ENCODE data around the gene SMAD3.

Gene SMAD3

DNA sequence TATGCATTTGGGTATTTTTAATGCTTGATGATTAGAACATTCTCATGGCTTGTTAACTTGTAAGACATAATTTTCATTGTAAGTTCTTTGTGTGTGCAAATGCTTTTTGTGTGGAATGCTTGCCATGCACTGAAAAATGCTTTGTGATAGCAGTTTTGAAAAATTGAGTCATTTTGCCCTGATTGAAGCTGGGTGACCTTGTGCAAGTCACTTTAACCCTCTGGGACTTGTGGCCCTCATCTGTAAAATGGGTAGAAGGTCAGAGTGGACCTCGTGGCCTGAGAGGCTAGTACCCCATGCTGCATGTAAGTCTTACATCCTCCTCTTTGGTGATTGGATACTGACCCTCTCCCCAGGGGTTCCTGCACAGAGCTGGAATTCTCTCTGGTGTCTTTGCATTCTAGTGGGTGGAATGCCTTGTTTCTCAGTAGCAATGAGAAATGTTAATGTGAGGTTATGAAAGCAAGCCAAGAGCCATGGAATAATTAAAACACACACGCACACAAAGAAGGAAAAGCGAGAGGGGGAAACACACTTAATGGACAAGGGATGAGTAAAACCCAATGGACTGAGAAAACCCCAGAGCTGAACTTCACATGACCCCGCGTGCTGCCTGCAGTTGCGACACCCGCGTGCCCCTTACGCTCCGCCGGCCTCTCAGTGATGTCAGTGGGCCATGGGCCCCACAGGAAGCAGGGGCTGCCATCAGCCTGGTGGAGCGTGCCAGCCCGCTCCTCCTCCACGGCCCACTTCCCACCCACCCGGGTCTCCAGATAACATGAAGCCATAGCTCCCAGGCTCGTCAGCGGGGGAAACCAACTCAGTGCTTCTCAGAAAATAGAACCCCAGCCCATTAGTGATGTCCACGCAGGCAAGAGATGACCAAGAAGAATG is 44.0 kb downstream of the SMAD3 start:
- H3K27ac Mint-ChIP-seq, result peak overlapping the region; percentile 60
- H3K4me1 Mint-ChIP-seq (ENCODE audit: low read depth), result peaks cover 54% of the 10 kb centered on the region
- peaks cover 44% of the 10 kb centered on the region for H3K36me3 Mint-ChIP-seq (ENCODE audit: low read depth)
- H3K27me3 Mint-ChIP-seq, result no peaks in the 10 kb centered on the region
- no peak for DNase-seq
- peaks cover 6% of the 10 kb centered on the region for H3K9me3 Mint-ChIP-seq
- no peak overlapping the region for H3K4me3 Mint-ChIP-seq

DNA sequence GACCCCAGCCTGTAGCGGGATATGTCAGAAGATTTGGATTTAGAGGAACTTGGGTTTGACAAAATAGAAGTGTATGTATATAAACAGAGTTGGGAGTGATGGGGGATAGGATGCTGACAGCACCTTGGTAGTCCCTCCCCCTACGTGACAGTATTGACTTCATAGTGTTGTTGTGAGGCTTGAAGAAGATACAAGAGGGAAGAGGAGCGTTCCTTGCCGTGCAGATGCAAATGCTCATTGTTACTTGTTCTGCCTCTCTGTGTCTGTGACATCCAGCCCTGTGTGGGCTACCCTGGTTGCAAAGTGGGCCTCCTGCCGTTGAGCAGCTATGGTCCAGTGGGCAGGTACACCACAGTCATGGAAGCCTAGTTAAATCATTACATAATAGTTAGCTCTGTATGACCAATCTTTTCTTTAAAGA is 45.0 kb downstream of the SMAD3 start:
- peaks cover 64% of the 10 kb centered on the region for H3K4me1 Mint-ChIP-seq (ENCODE audit: low read depth)
- no peak for DNase-seq
- peaks cover 42% of the 10 kb centered on the region for H3K36me3 Mint-ChIP-seq (ENCODE audit: low read depth)
- peaks cover 6% of the 10 kb centered on the region for H3K9me3 Mint-ChIP-seq
- no peaks in the 10 kb centered on the region for H3K27me3 Mint-ChIP-seq
- peak overlapping the region; percentile 60 for H3K27ac Mint-ChIP-seq
- no peak overlapping the region for H3K4me3 Mint-ChIP-seq

DNA sequence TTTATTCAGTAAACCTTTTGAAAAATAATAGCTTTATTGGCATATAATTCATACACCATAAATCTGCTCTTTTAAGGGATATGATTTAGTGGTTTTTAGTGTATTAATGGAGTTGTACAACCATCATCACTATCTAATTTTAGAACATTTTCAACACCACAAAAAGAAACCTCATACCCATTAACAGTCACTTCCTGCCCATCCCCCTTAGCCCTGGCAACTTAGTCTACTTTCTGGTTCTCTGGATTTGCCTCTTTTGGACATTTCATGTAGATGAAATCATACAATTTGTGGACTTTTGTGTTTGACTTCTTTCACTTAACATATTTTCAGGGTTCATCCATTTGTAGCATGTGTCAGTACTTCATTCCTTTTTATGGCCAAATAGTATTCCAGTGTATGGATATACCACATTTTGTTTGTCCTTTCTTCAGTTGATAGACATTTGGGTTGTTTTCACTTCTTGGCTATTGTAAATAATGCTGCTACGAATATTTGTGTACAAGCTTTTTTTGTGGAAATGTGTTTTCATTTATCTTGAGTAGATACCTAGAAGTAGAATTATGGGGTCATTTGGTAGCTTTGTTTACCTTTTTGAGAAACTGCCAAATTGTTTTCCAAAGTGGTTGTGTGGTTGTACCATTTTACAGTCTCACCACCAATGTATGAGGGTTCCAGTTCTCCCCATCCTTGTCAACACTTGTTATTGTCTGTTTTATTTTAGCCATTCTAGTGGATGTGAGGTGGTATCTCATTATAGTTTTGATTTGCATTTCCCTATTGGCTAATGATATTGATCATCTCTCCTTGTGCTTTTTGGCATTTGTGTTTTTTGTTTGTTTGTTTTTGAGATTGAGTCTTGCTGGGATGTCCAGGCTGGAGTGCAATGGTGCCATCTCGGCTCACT is 45.8 kb downstream of the SMAD3 start:
- no peak for DNase-seq
- H3K36me3 Mint-ChIP-seq (ENCODE audit: low read depth), result peaks cover 36% of the 10 kb centered on the region
- peaks cover 6% of the 10 kb centered on the region for H3K9me3 Mint-ChIP-seq
- peaks cover 73% of the 10 kb centered on the region for H3K4me1 Mint-ChIP-seq (ENCODE audit: low read depth)
- H3K27me3 Mint-ChIP-seq, result no peaks in the 10 kb centered on the region
- no peak overlapping the region for H3K4me3 Mint-ChIP-seq
- peak overlapping the region; percentile 80 for H3K27ac Mint-ChIP-seq

DNA sequence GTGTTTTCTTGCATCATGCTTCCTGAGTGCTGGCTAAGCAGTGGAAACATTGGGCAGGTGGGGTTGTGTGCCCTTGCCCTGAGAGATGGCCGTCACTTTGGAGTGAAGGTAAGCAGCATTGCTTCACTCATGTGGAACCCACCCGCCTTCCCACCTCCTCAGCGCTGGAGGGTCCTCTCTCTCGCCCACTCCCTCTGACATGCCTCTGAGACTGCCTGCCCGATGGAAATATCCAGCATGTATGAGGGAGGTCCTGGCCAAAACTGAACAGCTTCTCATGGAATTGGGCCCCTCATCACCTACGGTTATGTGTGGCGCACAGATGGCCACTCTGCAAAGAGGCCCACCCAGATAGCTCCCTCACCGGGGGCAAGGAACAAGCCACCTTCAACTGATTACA is 48.6 kb downstream of the SMAD3 start:
- no peak for DNase-seq
- peaks cover 6% of the 10 kb centered on the region for H3K9me3 Mint-ChIP-seq
- peaks cover 89% of the 10 kb centered on the region for H3K4me1 Mint-ChIP-seq (ENCODE audit: low read depth)
- no peaks in the 10 kb centered on the region for H3K27me3 Mint-ChIP-seq
- no peak overlapping the region for H3K4me3 Mint-ChIP-seq
- peak overlapping the region; percentile 94 for H3K27ac Mint-ChIP-seq
- peaks cover 34% of the 10 kb centered on the region for H3K36me3 Mint-ChIP-seq (ENCODE audit: low read depth)

DNA sequence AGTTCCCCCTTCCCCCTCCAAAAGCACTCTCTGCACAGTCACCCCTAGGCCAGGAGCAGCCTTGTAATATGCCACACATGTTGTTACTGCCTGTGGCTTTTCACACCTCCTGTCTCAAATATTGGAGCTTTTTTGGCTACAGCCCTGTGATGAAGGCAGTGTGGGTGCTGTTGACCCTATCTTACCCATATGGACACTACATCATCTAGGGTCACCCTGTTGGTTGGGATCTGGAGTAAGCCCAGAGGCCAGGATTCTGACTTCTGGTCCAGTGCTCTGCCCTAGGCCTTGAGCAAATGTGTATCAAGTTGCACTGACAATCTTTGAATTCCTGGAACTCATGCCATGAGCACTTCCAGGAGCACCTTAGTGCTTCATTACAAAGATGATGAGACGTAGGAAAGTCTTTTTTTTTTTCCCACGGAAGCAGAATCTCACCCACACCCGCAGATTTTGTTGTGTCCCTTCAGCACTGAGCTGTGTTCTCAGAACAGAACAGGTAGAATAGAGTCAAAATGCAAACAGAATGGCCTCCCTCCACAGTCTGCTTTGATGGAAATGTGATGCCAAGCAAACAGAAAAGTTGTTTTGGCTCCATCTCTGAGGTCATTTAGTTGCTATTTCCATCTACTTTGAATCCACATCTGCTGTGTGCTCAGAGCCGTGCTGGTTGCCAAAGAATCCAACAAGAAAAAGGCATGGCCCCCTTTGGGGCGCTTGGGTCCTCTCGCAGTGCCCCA is 49.6 kb downstream of the SMAD3 start:
- peaks cover 6% of the 10 kb centered on the region for H3K9me3 Mint-ChIP-seq
- H3K4me3 Mint-ChIP-seq, result no peak overlapping the region
- H3K27me3 Mint-ChIP-seq, result no peaks in the 10 kb centered on the region
- peak overlapping the region; percentile 94 for H3K27ac Mint-ChIP-seq
- DNase-seq, result no peak
- H3K36me3 Mint-ChIP-seq (ENCODE audit: low read depth), result peaks cover 29% of the 10 kb centered on the region
- H3K4me1 Mint-ChIP-seq (ENCODE audit: low read depth), result peaks cover 89% of the 10 kb centered on the region

DNA sequence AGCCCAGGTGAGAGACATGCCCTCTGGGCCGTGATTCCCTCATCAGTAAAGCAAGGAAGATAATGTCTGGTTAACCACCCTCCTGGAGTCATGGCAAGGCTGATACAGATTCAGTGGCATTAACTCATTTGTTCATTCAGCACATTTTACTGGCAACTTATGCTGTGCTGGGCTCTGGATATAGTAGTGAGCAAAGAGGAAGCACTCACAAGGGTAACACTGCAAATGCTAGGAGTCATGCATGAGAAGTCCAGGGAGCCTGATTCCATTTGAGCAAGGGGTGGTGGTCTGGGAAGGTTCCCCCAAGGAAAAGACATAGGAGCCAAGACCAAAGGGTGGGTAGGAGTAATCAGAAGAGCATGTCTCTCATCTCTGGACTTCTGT is 50.2 kb downstream of the SMAD3 start:
- H3K27me3 Mint-ChIP-seq, result no peaks in the 10 kb centered on the region
- peaks cover 89% of the 10 kb centered on the region for H3K4me1 Mint-ChIP-seq (ENCODE audit: low read depth)
- no peak for DNase-seq
- H3K4me3 Mint-ChIP-seq, result no peak overlapping the region
- peaks cover 6% of the 10 kb centered on the region for H3K9me3 Mint-ChIP-seq
- peak overlapping the region; percentile 94 for H3K27ac Mint-ChIP-seq
- peaks cover 25% of the 10 kb centered on the region for H3K36me3 Mint-ChIP-seq (ENCODE audit: low read depth)

DNA sequence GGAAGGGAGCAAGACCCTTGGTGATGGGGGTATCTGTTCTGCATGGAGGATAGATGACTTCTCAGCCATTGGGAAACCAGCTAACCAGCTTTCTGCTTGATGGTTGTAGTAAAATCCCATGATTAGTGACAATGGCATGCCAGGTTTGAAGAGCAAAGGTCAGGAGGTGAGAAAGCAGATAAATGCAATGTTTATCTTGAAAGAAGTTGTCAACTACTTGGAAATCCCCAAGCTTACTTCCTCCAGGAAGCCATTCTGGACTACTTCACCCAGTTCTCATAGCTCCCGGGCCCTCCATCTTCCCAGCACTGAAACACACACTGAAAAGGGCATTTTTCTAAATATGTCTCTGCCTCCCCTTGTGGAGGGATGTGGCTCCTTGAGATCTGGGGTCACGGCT is 51.3 kb downstream of the SMAD3 start:
- no peaks in the 10 kb centered on the region for H3K27me3 Mint-ChIP-seq
- no peaks in the 10 kb centered on the region for H3K9me3 Mint-ChIP-seq
- no peak overlapping the region for H3K4me3 Mint-ChIP-seq
- peaks cover 89% of the 10 kb centered on the region for H3K4me1 Mint-ChIP-seq (ENCODE audit: low read depth)
- no peak for DNase-seq
- peaks cover 15% of the 10 kb centered on the region for H3K36me3 Mint-ChIP-seq (ENCODE audit: low read depth)
- H3K27ac Mint-ChIP-seq, result peak overlapping the region; percentile 94

DNA sequence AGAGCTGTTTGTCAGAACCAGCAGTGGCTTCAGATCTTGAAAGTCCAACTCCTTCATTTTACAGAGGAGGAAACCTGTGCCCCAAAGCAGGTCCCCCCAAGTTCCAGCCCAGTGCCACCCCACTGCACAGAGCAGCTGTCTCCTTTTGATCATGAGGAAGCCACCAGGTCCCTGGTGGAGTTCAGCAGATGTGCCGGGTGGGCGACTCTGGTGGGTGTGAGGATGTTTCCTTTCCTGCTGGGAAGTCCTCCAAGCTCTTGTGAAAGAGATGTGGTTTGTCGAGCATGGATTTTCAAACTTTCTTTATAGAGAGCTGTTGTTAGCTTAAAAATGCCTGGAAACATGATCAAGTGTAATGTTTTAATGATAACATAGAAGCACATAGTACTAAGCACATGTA is 52.0 kb downstream of the SMAD3 start:
- H3K27ac Mint-ChIP-seq, result peak overlapping the region; percentile 94
- no peak for DNase-seq
- peaks cover 14% of the 10 kb centered on the region for H3K36me3 Mint-ChIP-seq (ENCODE audit: low read depth)
- H3K9me3 Mint-ChIP-seq, result no peaks in the 10 kb centered on the region
- H3K4me3 Mint-ChIP-seq, result no peak overlapping the region
- H3K4me1 Mint-ChIP-seq (ENCODE audit: low read depth), result peaks cover 95% of the 10 kb centered on the region
- H3K27me3 Mint-ChIP-seq, result no peaks in the 10 kb centered on the region

DNA sequence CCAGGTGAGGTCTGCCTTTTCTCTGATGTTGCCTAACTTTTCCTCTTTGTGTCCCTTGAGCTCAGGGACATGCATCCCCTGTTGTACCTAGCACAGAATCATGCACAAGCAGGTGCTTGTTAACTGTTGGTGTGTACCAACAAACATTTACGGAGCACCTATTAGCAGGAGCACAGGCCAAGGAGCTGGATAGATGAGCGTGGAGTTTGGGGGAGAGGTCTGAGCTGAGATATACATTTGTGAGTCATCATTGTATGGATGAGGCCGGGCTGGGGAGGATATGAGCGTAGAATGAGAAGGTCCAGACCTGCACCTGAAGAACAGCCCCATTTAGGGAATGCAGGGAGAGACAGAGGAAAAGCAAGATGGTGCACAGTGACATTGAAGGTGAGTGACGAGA is 53.4 kb downstream of the SMAD3 start:
- H3K27ac Mint-ChIP-seq, result peak overlapping the region; percentile 85
- peaks cover 8% of the 10 kb centered on the region for H3K36me3 Mint-ChIP-seq (ENCODE audit: low read depth)

DNA sequence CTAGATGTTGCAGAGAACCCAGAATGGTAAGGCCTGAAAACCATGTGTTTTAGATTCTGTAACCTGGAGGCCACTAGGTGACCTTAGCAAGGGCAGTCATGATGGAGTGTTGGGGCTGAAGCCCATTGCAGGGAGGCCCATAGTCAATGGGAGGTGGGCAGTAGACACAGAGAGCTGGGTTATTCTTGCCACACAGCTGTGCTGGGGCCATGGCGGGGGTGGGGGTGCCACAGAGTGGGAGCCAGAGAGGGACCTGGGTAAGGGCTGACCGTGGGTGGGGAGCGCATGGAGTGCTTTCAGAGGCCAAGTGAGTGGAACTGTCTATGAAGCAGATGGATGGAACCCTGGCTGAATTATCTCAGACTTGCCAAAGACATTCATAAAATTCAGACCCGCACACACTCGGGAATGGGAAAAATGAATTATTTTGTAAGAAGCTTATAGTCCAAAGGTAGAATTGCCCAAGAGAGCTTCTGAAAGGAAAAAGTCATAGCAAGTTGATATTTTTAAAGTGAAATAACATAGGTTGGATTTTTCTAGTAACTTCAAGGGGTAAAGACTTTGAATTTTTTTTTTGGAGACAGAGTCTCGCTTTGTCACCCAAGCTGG is 53.9 kb downstream of the SMAD3 start:
- peaks cover 90% of the 10 kb centered on the region for H3K4me1 Mint-ChIP-seq (ENCODE audit: low read depth)
- peak; percentile 27 for DNase-seq
- no peaks in the 10 kb centered on the region for H3K27me3 Mint-ChIP-seq
- peak overlapping the region; percentile 85 for H3K27ac Mint-ChIP-seq
- H3K36me3 Mint-ChIP-seq (ENCODE audit: low read depth), result peaks cover 8% of the 10 kb centered on the region
- H3K4me3 Mint-ChIP-seq, result no peak overlapping the region
- no peaks in the 10 kb centered on the region for H3K9me3 Mint-ChIP-seq

More for the DNA sequence above, 53.4 kb downstream of the SMAD3 start:
- Mint-ChIP-seq H3K9me3 (no peaks in the 10 kb centered on the region), H3K27me3 (no peaks in the 10 kb centered on the region), H3K4me1 (ENCODE audit: low read depth) (peaks cover 90% of the 10 kb centered on the region), H3K4me3 (no peak overlapping the region)
- no peak for DNase-seq

DNA sequence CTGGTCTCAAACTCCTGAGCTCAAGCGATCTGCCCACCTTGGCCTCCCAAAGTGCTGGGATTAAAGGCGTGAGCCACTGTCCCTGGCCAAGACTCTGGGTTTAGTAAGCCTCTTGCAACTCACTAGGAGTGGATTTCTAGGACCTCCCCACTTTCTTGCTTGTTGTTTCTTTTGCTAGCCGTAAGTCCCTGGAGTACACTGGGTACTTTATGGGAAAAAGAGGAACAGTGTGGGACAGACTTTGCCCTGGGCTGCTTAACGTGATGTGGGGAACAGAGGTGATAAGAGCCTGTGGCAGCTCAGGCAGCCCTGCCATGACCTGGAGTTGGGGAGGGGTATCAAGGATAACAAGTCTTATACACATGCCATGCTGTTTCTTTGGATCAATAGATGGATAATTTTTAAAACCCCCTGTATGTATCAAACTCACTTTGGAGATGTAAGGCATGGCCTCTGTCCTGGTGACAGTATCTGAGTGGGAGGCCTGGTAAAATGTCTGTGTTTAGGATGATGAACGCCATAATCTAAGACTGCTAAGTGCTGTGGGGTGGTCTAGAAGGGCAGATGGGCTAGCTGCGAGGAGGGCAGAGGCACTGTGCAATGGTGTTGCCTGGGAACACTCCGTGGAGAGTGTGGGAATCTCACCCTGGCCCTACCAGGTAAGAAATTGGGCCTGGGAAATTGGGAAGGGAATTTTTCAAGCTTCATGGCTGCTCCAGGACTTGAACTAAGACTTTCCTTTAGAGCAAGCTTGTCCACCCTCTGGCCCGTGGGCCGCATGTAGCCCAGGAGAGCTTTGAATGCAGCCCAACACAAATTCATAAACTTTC is 54.8 kb downstream of the SMAD3 start:
- Mint-ChIP-seq H3K27ac (peak overlapping the region; percentile 98), H3K4me1 (ENCODE audit: low read depth) (peaks cover 89% of the 10 kb centered on the region), H3K36me3 (ENCODE audit: low read depth) (peaks cover 8% of the 10 kb centered on the region), H3K4me3 (peak overlapping the region; percentile 76), H3K9me3 (no peaks in the 10 kb centered on the region), H3K27me3 (no peaks in the 10 kb centered on the region)
- peak; percentile 31 for DNase-seq

DNA sequence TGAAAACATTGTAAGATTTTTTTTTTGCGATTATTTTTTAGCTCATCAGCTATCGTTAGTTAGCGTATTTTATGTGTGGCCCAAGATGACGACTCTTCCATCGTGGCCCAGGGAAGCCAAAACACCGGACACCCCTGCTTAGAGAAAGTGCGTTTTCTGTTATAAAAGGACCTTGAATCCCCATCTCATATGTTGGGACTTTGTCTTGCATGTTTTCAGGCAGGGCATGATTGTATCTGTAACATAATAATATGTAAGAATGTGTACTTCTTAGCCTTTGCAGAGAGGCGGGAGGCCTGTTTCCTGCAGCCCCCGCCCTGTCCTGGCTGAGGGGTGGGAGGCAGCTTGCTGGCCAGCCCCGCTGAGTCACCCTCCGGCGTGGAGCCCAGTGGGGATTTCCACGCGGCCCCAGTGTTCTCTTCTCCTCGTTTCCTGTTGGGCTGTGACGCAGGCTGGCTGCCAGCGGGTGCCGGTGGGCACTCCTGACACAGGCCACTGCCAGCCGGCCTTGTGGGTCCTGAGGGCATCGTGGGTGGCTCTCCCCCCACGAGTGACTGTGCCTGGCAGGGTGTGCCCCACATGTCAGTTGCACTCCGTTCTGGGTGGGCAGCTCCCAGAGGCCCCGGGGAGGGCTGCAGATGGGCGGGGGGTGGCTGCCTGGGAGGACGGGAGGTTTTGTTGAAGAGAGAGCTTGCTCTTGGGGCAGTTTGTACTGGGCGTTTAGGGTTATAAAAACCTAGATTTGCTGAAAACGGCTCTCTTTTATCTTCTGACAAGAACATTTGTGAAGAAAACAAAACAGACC is 55.6 kb downstream of the SMAD3 start:
- H3K27me3 Mint-ChIP-seq, result no peaks in the 10 kb centered on the region
- peak; percentile 91 for DNase-seq
- H3K27ac Mint-ChIP-seq, result peak overlapping the region; percentile 98
- no peaks in the 10 kb centered on the region for H3K9me3 Mint-ChIP-seq
- H3K4me1 Mint-ChIP-seq (ENCODE audit: low read depth), result peaks cover 89% of the 10 kb centered on the region
- H3K36me3 Mint-ChIP-seq (ENCODE audit: low read depth), result peaks cover 8% of the 10 kb centered on the region
- peak overlapping the region; percentile 76 for H3K4me3 Mint-ChIP-seq

Measured in activated T-cell treated with anti-CD3 and anti-CD28 coated beads, Interleukin-2, amount 50 U/mL, for 24 hours (primary cell).